AG10803 (cell line): ENCODE measurements around the gene CTSZ.
"Not testable (repeated sequence)": the region's sequence is repeated elsewhere in the genome, so short reads cannot be mapped to it uniquely, and the experiment has no call there.

Experiments used
- DNase-seq: peaks from one replicate; pipeline ENCODE4 v3.0.0; 2010; ENCODE audit warnings: low read depth
- H3K4me3 ChIP-seq: 2 replicates; pipeline ENCODE4 v1.5.1; 2011; ENCODE audit warnings: mild to moderate bottlenecking, low read length, control low read depth
- CTCF ChIP-seq: conservative IDR thresholded peaks from 2 replicates; pipeline ENCODE4 v1.5.1; 2011; ENCODE audit warnings: mild to moderate bottlenecking, low read length, control low read depth, inconsistent platforms

CTSZ gene

GRCh38 chr20:58969439-58969838 is 37.6 kb downstream of the CTSZ start:
- no peak for TF ChIP-seq CTCF
- no peak overlapping the region for H3K4me3 ChIP-seq
- no peak for DNase-seq

DNA sequence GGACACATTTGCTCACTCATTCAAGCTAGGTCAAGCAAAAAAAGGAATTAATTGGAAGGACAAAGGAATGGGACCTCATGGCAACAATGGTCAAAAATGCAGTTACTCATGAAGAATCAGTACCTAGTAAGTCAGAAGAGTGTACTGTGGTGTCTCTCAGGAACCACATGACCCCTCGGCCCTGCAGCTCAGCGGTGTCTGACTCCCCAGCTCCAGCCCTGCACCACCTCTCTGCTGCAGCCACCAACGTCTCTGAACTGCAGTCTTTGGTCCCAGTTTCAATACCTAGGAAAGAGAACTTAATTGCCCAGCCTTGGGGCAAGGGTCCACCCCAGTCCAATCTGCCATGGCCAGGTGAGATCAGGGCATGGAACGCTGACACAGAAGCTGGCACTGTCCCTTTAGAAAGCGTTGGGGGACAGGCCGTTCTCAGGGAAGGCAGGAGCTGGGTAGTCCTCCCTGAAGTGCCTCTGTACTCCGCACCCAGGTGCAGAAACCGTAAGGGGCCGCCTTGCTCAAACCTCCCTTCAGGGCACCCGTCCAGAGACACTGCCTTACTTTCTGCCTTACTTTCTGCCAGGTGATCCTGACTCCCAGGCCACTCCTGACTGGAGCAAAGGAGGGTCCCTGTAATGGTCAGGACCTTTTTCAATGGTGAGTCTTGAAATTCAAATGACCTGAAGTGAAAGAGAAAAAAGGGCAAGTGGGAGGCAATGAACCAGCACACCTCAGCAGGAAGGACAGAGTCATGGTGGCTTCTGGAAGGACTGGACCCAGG is 39.2 kb downstream of the CTSZ start:
- H3K4me3 ChIP-seq: no peak overlapping the region
- no peak for TF ChIP-seq CTCF
- DNase-seq: no peak

DNA sequence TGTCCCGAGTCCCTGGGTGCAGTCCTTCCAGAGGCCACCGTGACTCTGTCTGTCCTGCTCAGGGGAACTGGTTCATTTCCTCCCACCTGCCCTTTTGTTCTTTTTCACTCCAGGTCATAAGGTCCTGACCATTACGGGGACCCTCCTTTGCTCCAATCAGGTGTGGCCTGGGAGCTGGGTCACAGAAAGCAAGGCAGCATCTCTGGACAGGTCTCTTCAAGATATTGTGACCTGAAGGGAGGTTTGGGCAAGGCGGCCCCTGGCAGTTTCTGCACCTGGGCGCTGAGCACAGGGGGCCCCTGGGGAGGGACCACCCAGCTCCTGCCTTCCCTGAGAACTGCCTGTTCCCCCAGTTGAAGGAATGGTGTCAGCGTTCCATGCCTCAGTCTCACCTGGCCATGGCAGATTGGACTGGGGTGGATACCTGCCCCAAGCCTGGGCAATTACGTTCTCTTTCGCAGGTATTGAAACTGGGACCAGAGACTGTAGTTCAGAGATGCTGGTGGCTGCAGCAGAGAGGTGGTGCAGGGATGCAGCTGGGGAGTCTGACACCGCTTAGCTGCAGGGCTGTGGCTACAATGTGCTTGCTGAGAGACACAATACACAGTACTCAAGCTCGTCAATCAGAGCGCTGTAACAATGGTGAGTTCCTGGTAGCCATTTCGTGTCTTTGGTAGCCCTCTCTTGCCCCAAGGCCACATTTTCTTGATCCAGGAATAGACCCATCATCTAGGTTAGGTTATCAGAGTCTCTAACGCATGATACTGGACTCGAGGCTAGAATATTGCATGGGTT is 41.6 kb downstream of the CTSZ start:
- H3K4me3 ChIP-seq: no peak overlapping the region
- DNase-seq: no peak
- no peak for TF ChIP-seq CTCF

- DNase-seq, H3K4me3 ChIP-seq: not testable (repeated sequence)
Measured at GRCh38 chr20:58963922-58964321, 43.1 kb downstream of the CTSZ start.

DNA sequence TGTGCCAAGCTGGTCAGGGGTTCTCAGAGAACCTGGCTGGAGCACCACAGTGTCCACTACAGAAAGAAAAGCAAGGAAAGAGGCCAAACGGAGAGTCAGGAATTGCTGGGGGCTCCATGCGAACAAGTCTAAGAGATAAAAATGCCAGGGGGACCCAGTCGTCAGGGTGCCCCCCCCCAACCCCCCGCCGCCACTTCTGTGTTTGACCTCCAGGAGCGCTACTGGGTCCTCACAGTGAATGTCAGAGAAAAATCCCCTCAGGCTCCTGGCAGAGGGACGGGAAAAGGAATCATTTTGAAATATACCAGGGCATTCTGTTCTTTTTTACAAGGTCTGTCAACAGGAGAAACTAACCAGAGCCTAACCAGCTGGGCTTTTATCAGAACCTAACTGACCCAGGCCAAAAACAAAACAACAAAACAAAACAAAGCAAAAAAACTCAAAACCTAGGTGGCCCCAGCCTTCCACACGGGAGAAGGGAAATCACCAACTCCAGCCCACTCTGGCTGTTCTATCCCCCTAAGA is 43.9 kb downstream of the CTSZ start:
- TF ChIP-seq CTCF: no peak
- H3K4me3 ChIP-seq: no peak overlapping the region
- no peak for DNase-seq

DNA sequence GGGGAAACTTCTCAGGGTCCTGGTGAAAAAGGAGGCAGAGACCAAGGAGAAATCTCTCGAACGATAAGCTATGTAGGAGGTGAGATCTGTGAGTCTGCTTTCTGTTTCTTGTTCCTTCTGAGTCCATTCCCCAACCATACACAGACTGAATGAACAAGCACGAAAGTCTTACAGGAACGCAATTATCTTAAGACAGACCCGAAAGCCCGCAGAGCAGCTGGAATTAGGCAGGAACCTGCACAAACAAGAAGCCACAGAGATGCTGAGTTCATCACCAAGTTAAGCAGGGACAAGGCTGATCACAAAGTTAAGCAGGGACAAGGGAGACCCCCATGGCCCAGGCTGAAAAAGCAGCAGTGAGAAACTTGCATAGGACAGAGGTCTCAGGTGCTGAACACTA is 47.4 kb downstream of the CTSZ start:
- no peak for DNase-seq
- no peak overlapping the region for H3K4me3 ChIP-seq
- no peak for TF ChIP-seq CTCF

DNA sequence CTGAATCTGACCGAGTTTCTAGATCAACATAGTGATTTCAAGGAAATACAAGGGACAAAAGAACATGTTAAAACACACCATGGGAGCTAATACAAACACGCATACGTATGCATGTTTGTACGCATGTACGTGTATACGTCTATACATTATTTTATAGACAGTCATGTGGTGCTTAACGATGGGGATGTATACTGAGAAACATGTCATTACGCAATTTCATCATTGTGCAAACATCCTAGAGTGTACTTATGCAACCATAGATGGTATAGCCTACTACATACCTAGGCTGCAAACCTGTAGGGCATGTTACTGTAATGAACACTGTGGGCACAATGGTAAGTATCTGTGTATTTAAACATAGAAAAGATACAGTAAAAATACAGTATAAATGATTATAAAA is 51.0 kb downstream of the CTSZ start:
- H3K4me3 ChIP-seq: no peak overlapping the region
- TF ChIP-seq CTCF: no peak
- DNase-seq: no peak
